HG02973 (cell line): ENCODE measurements around the gene NOD2.

Experiments used
- ATAC-seq: cut with Tn5 transposase; IDR thresholded peaks from one replicate; pipeline ENCODE4 v1.9.1; 2021; ENCODE audit warnings: moderate library complexity; ENCODE audit not compliant: unreplicated experiment

Gene NOD2

DNA sequence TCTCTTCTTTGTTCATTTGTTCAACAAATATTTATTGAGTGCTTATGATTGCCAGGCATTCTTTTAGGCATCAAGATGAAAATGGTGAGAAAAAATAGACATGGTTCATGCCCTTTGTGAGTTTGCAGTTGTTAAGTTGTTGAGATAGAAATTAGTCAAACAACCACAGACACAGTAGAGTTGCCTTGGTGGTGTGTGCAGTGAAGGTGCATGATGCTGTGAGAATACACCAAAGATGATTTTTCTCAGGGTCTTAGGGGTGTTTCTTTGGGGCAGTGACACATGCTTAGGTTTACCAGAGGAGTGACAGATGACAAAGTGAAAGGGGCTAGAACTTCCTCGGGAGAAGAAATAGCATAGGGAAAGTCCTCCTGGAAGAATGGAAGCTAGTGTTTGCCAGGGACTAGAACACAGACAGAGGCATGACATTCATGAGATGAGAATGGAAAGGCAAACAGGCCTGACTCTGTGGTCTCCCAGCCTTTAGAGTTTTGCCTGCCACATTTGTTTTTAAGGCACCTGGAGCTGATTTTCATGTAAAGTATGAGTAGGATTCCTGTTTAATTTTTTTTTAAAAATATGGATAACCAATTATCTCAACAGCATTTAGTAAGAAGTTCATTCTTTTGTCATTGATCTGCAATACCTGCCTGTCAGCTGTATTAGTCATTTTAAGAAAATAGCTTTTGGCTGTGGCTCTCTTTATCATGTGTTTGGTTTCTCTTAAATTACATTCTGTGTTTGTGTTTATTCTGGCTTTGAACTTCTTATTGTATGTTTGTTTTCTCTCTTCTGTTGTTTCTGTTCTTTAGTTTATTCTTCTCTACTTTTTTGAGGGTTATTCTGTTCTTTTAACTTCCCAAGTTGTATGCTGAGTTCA, 85.1 kb downstream of the NOD2 start:
- ATAC-seq, result no peak

DNA sequence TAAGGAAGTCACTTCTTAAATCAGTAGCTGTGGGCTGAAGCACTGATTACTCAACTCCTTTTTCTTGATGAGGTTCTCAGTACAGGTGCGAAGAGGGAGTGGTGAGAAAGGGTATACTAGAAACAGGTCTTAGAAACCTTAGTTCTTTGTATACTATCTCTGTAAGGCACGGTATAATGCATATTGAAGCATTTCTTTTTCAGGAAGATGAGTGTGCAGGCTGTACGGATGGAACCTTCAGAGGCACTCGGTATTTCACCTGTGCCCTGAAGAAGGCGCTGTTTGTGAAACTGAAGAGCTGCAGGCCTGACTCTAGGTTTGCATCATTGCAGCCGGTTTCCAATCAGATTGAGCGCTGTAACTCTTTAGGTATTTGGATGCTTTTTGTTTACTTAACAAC, 87.6 kb downstream of the NOD2 start:
- ATAC-seq, result no peak

DNA sequence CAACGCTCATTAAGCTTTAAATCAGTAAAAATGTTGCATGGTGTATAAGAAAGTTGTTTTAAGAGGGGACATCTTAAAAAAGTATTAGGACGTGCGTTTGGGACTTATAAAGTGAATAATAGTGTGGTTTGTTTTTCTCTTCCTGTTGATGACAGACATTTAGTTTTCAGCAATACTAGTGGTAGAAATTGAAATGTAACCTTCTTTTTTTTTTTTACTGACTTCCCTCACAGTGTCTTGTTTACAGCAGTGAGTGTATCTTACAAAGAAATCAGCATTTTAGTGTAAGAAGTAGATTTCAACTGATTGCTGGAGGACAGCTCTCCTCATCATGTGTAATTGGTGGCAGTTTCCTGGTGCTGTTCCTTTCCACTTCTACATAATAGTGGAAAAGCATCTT, 88.1 kb downstream of the NOD2 start:
- no peak for ATAC-seq
